HepG2 (cell line): Measurements from ENCODE around the gene CTTNBP2NL. TPM values are rescaled to one million over a fixed set of nuclear protein-coding genes. Genes with fewer than 3 reads are reported as not detected.

Experiments used
- ATAC-seq: fragments of 200-7000 bp; cut with Tn5 transposase; 3 replicates; pipeline ENCODE4 v1.9.1; 2020; ENCODE audit warnings: mild to moderate bottlenecking, moderate library complexity
- BruUV-seq: library from RNA; stranded (reverse); fragments of 400-500 nt; replicated peaks from 2 replicates; lab custom pipeline; 2021; lab: Mats Ljungman, UMichigan
- CTCF ChIA-PET: fragments of 300-600 bp; formaldehyde crosslinking; extraction: SDS; loops from one replicate; lab custom pipeline; 2021; ENCODE audit warnings: low total read pairs, inconsistent platforms, low intra/inter-chr PET ratio; lab: Yijun Ruan, JAX
- POLR2A ChIA-PET: fragments of 350-600 bp; sonication (Branson Sonifier 250); formaldehyde crosslinking; loops from one replicate; lab custom pipeline; 2020; ENCODE audit warnings: antibody characterized with exemption, inconsistent platforms; lab: Yijun Ruan, JAX
- DNase-seq: peaks from one replicate; pipeline ENCODE4 v3.0.0-alpha.2; 2015; ENCODE audit warnings: low spot score
- FAIRE-seq: peaks from 3 replicates; lab custom pipeline; 2011; peaks lifted over from hg19 to GRCh38; lab: Jason Lieb, UNC
- H2AFZ ChIP-seq: one replicate; pipeline ENCODE4 v1.6.1; 2011; ENCODE audit warnings: low read length, inconsistent platforms
- H3K27ac ChIP-seq: fragments of 300-600 bp; 3 replicates; pipeline ENCODE4 v1.8.0; 2011; ENCODE audit warnings: mixed run types, mild to moderate bottlenecking, mixed read lengths, low read length, inconsistent platforms; ENCODE audit not compliant: insufficient read depth; ENCODE audit errors: extremely low read length
- H3K27me3 ChIP-seq, 2 experiments: fragments of 200-600 bp in 1 of 2; 2 replicates in 1 of 2; 3 replicates in 1 of 2; pipeline versions ENCODE4 v1.6.0 to v1.8.0; 2011; ENCODE audit warnings: low read length in 2 of 2, mild to moderate bottlenecking in 2 of 2, moderate library complexity in 2 of 2, inconsistent platforms in 1 of 2; ENCODE audit not compliant: insufficient read depth in 2 of 2, control insufficient read depth in 1 of 2
- H3K36me3 ChIP-seq, 2 experiments: fragments of 200-600 bp in 1 of 2; replicated peaks in 1 of 2; 2 replicates in 1 of 2; 3 replicates in 1 of 2; pipeline versions ENCODE4 v1.5.1 to v1.8.0; 2011; ENCODE audit warnings: low read length in 2 of 2, inconsistent platforms in 1 of 2; ENCODE audit not compliant: insufficient read depth in 2 of 2, control insufficient read depth in 1 of 2
- H3K4me1 ChIP-seq: 2 replicates; pipeline ENCODE4 v1.5.1; 2012; ENCODE audit warnings: low read length, inconsistent platforms; ENCODE audit not compliant: insufficient read depth
- H3K4me2 ChIP-seq: 2 replicates; pipeline ENCODE4 v1.6.0; 2011; ENCODE audit warnings: low read depth, low read length, inconsistent platforms
- H3K4me3 ChIP-seq, 3 experiments: fragments of 200-600 bp in 1 of 3; sonication (generic), shearing (Covaris generic) in 1 of 3; replicated peaks in 1 of 3; 2 replicates each; pipeline ENCODE4 v1.5.1; 2011 to 2016; ENCODE audit warnings: low read length in 3 of 3, inconsistent platforms in 2 of 3, low read depth in 2 of 3, mild to moderate bottlenecking in 2 of 3, control low read depth in 1 of 3, mixed read lengths in 1 of 3; ENCODE audit not compliant: insufficient read depth in 1 of 3
- H3K79me2 ChIP-seq: one replicate; pipeline ENCODE4 v1.6.1; 2011; ENCODE audit warnings: low read length, inconsistent platforms; ENCODE audit not compliant: insufficient read depth
- H3K9ac ChIP-seq: 2 replicates; pipeline ENCODE4 v1.6.0; 2011; ENCODE audit warnings: mild to moderate bottlenecking, low read depth, low read length, inconsistent platforms; ENCODE audit not compliant: insufficient read depth
- H3K9me3 ChIP-seq: 2 replicates; pipeline ENCODE4 v1.5.1; 2012; ENCODE audit warnings: mild to moderate bottlenecking, low read length
- H4K20me1 ChIP-seq: 2 replicates; pipeline ENCODE4 v1.6.0; 2011; ENCODE audit warnings: inconsistent platforms, mild to moderate bottlenecking, low read length, moderate library complexity; ENCODE audit not compliant: insufficient read depth
- JUND ChIP-seq: sonication (generic); formaldehyde crosslinking; IDR thresholded peaks from 2 replicates; pipeline ENCODE4 v1.8.0; 2022; ENCODE audit warnings: mild to moderate bottlenecking, missing genetic modification reagents
- ZNF263 ChIP-seq: sonication (generic); formaldehyde crosslinking; IDR thresholded peaks from 2 replicates; pipeline ENCODE4 v1.4.0; 2020; ENCODE audit warnings: missing genetic modification reagents
- ZNF614 ChIP-seq: IDR thresholded peaks from 2 replicates; pipeline ENCODE4 v1.6.1; 2018; ENCODE audit warnings: missing biosample characterization, missing genetic modification reagents, inconsistent platforms, borderline replicate concordance
- WGBS: methylation state at CpG from one replicate; pipeline ENCODE4 v1.1.6; 2017; ENCODE audit warnings: low lambda C conversion rate; 5-methylcytosine and 5-hydroxymethylcytosine counted together
- in situ Hi-C: cut with HindIII; loops from 2 replicates; pipeline ENCODE4 v1.10.0; 2017; ENCODE audit warnings: low pct_unique_long_range_greater_than_20kb; ENCODE audit not compliant: extremely low pct_ligation_motif_present
- intact Hi-C: fragments of 100-400 bp; cut with micrococcal nuclease; formaldehyde crosslinking; loops from one replicate; pipeline ENCODE4 v1.10.0; 2022; ENCODE audit not compliant: unreplicated experiment
- polyA plus RNA-seq, 8 experiments: library from polyadenylated mRNA; depleted of rRNA in 3 of 8; stranded (reverse) in 7 of 8; unstranded in 1 of 8; fragments of >200 nt; fragmentation: Illumina TruSeq in 4 of 8; extraction: Trizol in 4 of 8; gene quantifications; 2 replicates each; pipeline versions ENCODE4 v1.2.1 to v1.2.3, GENCODE V29; 2011 to 2016; ENCODE audit warnings: low read depth in 4 of 8, missing spikeins in 1 of 8, mixed read lengths in 1 of 8; ENCODE audit not compliant: insufficient read depth in 1 of 8
- total RNA-seq, 5 experiments: library from RNA; depleted of rRNA; stranded (reverse); fragments of >200 nt; fragmentation: Illumina TruSeq; extraction: Trizol; gene quantifications; 2 replicates each; pipeline ENCODE4 v1.2.3, GENCODE V29; 2016; ENCODE audit warnings: low read depth in 1 of 5

The CTTNBP2NL gene
- total and polyA plus RNA-seq, 2 of the 13 experiments (the other 11 are each of a cell fraction or from before 2014, with no cell fraction given): 2.1 to 4.1 TPM

DNA sequence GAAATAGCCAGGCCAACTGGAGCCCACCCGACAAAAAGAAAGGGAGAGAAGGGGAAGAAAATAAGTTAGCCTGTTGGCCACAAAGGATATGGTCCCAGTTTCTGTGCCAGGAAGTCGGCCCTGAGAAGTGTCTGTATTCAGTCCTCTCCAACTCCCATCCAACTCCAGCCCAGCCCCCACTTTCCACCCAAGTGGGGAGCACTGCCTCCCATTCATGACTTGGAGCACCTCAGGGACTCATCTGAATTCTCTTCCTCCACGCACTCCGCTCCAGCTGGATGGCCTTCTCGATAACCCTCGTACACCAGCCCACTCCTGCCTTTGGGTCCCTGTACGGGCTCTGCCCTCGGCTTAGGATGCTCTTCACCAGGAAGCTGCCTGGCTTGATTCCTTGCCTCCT is 110.7 kb downstream of the CTTNBP2NL start:
- TF ChIP-seq JUND (CRISPR knock-in tag) (no peak), ZNF263 (CRISPR knock-in tag) (peak; percentile 55; the same call in 1 of the 2 replicates)
- ChIA-PET CTCF (no interaction called here), POLR2A (no interaction called here)
- H3K27ac ChIP-seq: no peak overlapping the region
- FAIRE-seq (no peak), DNase-seq (no peak), ATAC-seq (no peak)
- no peak overlapping the region for H2AFZ ChIP-seq
- H3K9ac ChIP-seq: no peak overlapping the region
- no TSS peak for BruUV-seq
- 63% methylated on average over 8 of the region's 8 CpGs for WGBS
- no peak overlapping the region for H3K4me2 ChIP-seq
- peaks cover 2% of the 10 kb centered on the region; the same call in 1 of the 2 replicates for H4K20me1 ChIP-seq
- no peaks in the 10 kb centered on the region for H3K36me3 ChIP-seq
- peaks cover 18 to 92% of the 10 kb centered on the region in 2 experiments; a peak in 4 of 5 replicates for H3K27me3 ChIP-seq
- peaks cover 22% of the 10 kb centered on the region for H3K4me1 ChIP-seq
- no peak overlapping the region for H3K4me3 ChIP-seq
- H3K9me3 ChIP-seq: no peaks in the 10 kb centered on the region
- intact Hi-C loops (no loop called here), in situ Hi-C loops (loop anchor here (10.0 kb wide), 1 partner anchor 198 kb away; the partner anchor contains the start of gene RHOC)
- H3K79me2 ChIP-seq: no peaks in the 10 kb centered on the region

DNA sequence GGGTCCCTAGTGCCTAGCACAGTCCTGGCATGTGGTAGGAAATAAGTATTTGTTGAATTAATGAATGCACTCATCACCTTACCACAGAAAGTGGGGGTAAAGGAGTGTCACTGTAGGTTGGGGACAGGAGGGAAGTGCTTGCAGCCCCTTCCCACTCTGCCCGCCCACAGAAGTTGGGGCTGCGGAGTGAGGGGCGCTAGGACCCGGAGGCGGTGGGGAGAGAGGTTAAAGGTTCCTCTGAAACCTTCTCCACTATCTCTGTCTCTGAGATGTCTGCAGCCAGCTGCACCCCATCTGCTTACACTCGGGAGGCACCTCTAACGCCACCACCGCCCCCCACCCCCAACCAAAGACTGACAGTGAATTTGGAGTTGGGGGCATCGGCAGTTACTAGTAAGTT is 111.3 kb downstream of the CTTNBP2NL start:
- peaks cover 2% of the 10 kb centered on the region; the same call in 1 of the 2 replicates for H4K20me1 ChIP-seq
- FAIRE-seq: no peak
- H3K27ac ChIP-seq: no peak overlapping the region
- no peak for ATAC-seq
- intact Hi-C loops: no loop called here
- H3K4me1 ChIP-seq: peaks cover 19% of the 10 kb centered on the region
- no peak for DNase-seq
- peaks cover 16 to 89% of the 10 kb centered on the region in 2 experiments; a peak in 4 of 5 replicates for H3K27me3 ChIP-seq
- no peak for TF ChIP-seq ZNF614 (CRISPR knock-in tag)
- 83% methylated on average over 8 of the region's 9 CpGs for WGBS
- H3K4me2 ChIP-seq: no peak overlapping the region
- H2AFZ ChIP-seq: no peak overlapping the region
- no peaks in the 10 kb centered on the region for H3K9me3 ChIP-seq
- ChIA-PET POLR2A (no interaction called here), CTCF (no interaction called here)
- no TSS peak for BruUV-seq
- no peak overlapping the region for H3K4me3 ChIP-seq
- no peaks in the 10 kb centered on the region for H3K79me2 ChIP-seq
- no peak overlapping the region for H3K9ac ChIP-seq
- in situ Hi-C loops: loop anchor here (10.0 kb wide), 1 partner anchor 197 kb away; the partner anchor contains the start of gene RHOC
- H3K36me3 ChIP-seq: no peaks in the 10 kb centered on the region
